Neural cell (in vitro differentiated cells): Measurements from ENCODE around the gene PTPRN2.

Experiments used
- EZH2 ChIP-seq: fragments of 200-600, 300-800 bp; shearing (Covaris generic), sonication (generic); IDR thresholded peaks from 2 replicates; pipeline ENCODE4 v1.6.1; 2014; ENCODE audit warnings: antibody characterized with exemption, low read length, borderline replicate concordance, mild to moderate bottlenecking; ENCODE audit not compliant: insufficient read depth, poor library complexity, severe bottlenecking
- POLR2AphosphoS5 ChIP-seq: IDR thresholded peaks from 2 replicates; pipeline ENCODE4 v1.6.1; 2012
- SMC3 ChIP-seq: fragments of 450-650 bp; conservative IDR thresholded peaks from 2 replicates; pipeline ENCODE4 v1.6.1; 2014; ENCODE audit warnings: antibody characterized with exemption, mild to moderate bottlenecking, moderate library complexity; ENCODE audit not compliant: poor library complexity
- TF ChIP-seq, protein P1 (sequence below): fragments of 450-650 bp; IDR thresholded peaks from 2 replicates; pipeline ENCODE4 v1.5.1; 2014; ENCODE audit warnings: antibody characterized with exemption, mild to moderate bottlenecking, moderate library complexity; ENCODE audit not compliant: poor library complexity, severe bottlenecking
- TF ChIP-seq, protein P2 (sequence below): IDR thresholded peaks from 2 replicates; pipeline ENCODE4 v1.6.1; 2012; ENCODE audit warnings: borderline replicate concordance

DNA sequence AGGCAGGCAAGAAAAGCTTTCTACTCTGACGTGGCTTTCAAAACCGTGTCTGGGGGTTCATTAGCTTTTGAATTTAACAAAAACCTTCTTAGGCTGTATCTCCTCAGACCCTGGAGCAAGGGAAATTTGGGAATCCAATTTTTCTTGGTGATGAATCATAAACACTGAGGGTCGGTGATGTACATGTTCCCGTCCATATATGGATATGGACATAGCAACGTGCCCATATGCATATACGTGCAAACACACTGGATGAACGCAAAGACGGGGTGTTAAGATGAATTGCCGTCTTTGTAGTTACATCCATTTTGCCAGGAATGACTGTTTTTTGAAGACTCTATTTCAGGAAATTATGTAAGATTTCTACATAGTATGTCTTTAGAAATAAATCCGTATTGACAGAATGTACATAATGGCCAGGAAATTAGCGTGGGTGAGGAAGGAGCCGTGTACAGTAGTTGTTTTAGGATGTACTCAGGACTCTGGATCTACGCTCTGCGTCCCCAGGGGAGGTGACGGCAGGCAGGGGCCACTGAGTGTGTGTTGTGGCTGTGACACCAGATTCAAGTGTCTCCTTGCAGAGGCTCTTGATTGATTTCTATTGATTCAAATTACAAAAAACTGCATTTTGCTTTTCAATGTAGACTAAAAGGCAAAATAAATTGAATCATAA lies 1012.6 kb downstream of the PTPRN2 start:
- TF ChIP-seq POLR2AphosphoS5 (no peak), SMC3 (no peak), EZH2 (no peak)
- TF ChIP-seq, protein P1, sequence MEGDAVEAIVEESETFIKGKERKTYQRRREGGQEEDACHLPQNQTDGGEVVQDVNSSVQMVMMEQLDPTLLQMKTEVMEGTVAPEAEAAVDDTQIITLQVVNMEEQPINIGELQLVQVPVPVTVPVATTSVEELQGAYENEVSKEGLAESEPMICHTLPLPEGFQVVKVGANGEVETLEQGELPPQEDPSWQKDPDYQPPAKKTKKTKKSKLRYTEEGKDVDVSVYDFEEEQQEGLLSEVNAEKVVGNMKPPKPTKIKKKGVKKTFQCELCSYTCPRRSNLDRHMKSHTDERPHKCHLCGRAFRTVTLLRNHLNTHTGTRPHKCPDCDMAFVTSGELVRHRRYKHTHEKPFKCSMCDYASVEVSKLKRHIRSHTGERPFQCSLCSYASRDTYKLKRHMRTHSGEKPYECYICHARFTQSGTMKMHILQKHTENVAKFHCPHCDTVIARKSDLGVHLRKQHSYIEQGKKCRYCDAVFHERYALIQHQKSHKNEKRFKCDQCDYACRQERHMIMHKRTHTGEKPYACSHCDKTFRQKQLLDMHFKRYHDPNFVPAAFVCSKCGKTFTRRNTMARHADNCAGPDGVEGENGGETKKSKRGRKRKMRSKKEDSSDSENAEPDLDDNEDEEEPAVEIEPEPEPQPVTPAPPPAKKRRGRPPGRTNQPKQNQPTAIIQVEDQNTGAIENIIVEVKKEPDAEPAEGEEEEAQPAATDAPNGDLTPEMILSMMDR: no peak
- TF ChIP-seq, protein P2, sequence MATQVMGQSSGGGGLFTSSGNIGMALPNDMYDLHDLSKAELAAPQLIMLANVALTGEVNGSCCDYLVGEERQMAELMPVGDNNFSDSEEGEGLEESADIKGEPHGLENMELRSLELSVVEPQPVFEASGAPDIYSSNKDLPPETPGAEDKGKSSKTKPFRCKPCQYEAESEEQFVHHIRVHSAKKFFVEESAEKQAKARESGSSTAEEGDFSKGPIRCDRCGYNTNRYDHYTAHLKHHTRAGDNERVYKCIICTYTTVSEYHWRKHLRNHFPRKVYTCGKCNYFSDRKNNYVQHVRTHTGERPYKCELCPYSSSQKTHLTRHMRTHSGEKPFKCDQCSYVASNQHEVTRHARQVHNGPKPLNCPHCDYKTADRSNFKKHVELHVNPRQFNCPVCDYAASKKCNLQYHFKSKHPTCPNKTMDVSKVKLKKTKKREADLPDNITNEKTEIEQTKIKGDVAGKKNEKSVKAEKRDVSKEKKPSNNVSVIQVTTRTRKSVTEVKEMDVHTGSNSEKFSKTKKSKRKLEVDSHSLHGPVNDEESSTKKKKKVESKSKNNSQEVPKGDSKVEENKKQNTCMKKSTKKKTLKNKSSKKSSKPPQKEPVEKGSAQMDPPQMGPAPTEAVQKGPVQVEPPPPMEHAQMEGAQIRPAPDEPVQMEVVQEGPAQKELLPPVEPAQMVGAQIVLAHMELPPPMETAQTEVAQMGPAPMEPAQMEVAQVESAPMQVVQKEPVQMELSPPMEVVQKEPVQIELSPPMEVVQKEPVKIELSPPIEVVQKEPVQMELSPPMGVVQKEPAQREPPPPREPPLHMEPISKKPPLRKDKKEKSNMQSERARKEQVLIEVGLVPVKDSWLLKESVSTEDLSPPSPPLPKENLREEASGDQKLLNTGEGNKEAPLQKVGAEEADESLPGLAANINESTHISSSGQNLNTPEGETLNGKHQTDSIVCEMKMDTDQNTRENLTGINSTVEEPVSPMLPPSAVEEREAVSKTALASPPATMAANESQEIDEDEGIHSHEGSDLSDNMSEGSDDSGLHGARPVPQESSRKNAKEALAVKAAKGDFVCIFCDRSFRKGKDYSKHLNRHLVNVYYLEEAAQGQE: no peak
